Thyroid gland (tissue), 4 donors: Measurements from ENCODE around the gene SVIL. TPM values are rescaled to one million over a fixed set of nuclear protein-coding genes. Genes with fewer than 3 reads are reported as not detected.
"Not testable (repeated sequence)": the region's sequence is repeated elsewhere in the genome, so short reads cannot be mapped to it uniquely, and the experiment has no call there.

Experiments
- DNase-seq, 2 donors: peaks; one replicate each; pipeline ENCODE4 v3.0.0-alpha.2; 2019
- H3K27ac ChIP-seq, 3 donors: fragments of 200-600 bp; sonication (generic); 1 replicate in 2 of 3; 2 replicates in 1 of 3; pipeline ENCODE4 v1.5.1; 2016 to 2019; ENCODE audit warnings: mild to moderate bottlenecking in 1 of 3, moderate library complexity in 1 of 3
- H3K27me3 ChIP-seq: fragments of 200-600 bp; sonication (generic); one replicate; pipeline ENCODE4 v1.5.1; 2019
- H3K36me3 ChIP-seq, 2 donors: fragments of 200-600 bp; sonication (generic); one replicate each; pipeline ENCODE4 v1.5.1; 2016 to 2019
- H3K4me1 ChIP-seq, 2 donors: fragments of 200-600 bp; sonication (generic); one replicate each; pipeline ENCODE4 v1.5.1; 2017 to 2019
- H3K4me3 ChIP-seq, 3 donors: fragments of 200-600 bp; sonication (generic); replicated peaks in 1 of 3; 1 replicate in 2 of 3; 2 replicates in 1 of 3; pipeline ENCODE4 v1.5.1; 2016; ENCODE audit warnings: mild to moderate bottlenecking in 1 of 3
- H3K9me3 ChIP-seq: fragments of 200-600 bp; sonication (generic); one replicate; pipeline ENCODE4 v1.5.1; 2017
- POLR2A ChIP-seq, 2 donors: fragments of 450-650 bp; IDR thresholded peaks; one replicate each; pipeline ENCODE4 v1.6.1; 2017; ENCODE audit warnings: antibody characterized with exemption in 2 of 2, mild to moderate bottlenecking in 2 of 2, moderate library complexity in 1 of 2
- WGBS, 2 donors: methylation state at CpG; one replicate each; pipeline ENCODE4 v1.1.5; 2017; 5-methylcytosine and 5-hydroxymethylcytosine counted together
- intact Hi-C: fragments of 100-400 bp; cut with DNase I; formaldehyde crosslinking; loops from one replicate; pipeline ENCODE4 v1.15.1; 2023
- total RNA-seq, 4 donors: library from RNA; depleted of rRNA; stranded (reverse); fragments of >200 nt; gene quantifications; one replicate each; pipeline ENCODE4 v1.2.3, GENCODE V29; 2016
- TF ChIP-seq, protein P1 (sequence below), 6 experiments: fragments of 200-600 bp in 3 of 6; fragments of 450-650 bp in 3 of 6; sonication (generic) in 3 of 6; IDR thresholded peaks; one replicate each; pipeline ENCODE4 v1.5.1; 2016 to 2019; ENCODE audit warnings: antibody characterized with exemption in 6 of 6, mild to moderate bottlenecking in 2 of 6, inconsistent platforms in 1 of 6, moderate library complexity in 1 of 6

Gene SVIL
- total RNA-seq, 4 donors from 2014 or later: 59.9 to 211 (median 134) TPM

- Histone ChIP-seq H3K27me3 (no peaks in the 10 kb centered on the region), H3K4me3 (no peak overlapping the region), H3K9me3 (no peaks in the 10 kb centered on the region), H3K4me1 (no peaks in the 10 kb centered on the region), H3K36me3 (peaks cover 3 to 7% of the 10 kb centered on the region in 2 donors), H3K27ac (no peak overlapping the region)
- WGBS, 2 donors: 93 to 95% methylated on average over 8 of the region's 8 CpGs
- TF ChIP-seq, protein P1, sequence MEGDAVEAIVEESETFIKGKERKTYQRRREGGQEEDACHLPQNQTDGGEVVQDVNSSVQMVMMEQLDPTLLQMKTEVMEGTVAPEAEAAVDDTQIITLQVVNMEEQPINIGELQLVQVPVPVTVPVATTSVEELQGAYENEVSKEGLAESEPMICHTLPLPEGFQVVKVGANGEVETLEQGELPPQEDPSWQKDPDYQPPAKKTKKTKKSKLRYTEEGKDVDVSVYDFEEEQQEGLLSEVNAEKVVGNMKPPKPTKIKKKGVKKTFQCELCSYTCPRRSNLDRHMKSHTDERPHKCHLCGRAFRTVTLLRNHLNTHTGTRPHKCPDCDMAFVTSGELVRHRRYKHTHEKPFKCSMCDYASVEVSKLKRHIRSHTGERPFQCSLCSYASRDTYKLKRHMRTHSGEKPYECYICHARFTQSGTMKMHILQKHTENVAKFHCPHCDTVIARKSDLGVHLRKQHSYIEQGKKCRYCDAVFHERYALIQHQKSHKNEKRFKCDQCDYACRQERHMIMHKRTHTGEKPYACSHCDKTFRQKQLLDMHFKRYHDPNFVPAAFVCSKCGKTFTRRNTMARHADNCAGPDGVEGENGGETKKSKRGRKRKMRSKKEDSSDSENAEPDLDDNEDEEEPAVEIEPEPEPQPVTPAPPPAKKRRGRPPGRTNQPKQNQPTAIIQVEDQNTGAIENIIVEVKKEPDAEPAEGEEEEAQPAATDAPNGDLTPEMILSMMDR (IDR thresholded peaks at IDR 0.05): no peak
- TF ChIP-seq POLR2A (IDR thresholded peaks at IDR 0.05): no peak
- intact Hi-C loops: loop anchor here (5.0 kb wide), 1 partner anchor 65 kb away; no protein-coding TSS in a partner anchor
- no peak for DNase-seq
Observed at GRCh38 chr10:29452546-29452945, 182.2 kb downstream of the SVIL start.

GRCh38 chr10:29451946-29452345, 182.8 kb downstream of the SVIL start:
- intact Hi-C loops: loop anchor here (5.0 kb wide), 1 partner anchor 65 kb away; no protein-coding TSS in a partner anchor
- no peaks in the 10 kb centered on the region for H3K4me1 ChIP-seq
- no peaks in the 10 kb centered on the region for H3K27me3 ChIP-seq
- TF ChIP-seq POLR2A (IDR thresholded peaks at IDR 0.05): no peak
- TF ChIP-seq, protein P1 (IDR thresholded peaks at IDR 0.05): no peak
- WGBS, 2 donors: 66 to 77% methylated on average over 4 of the region's 4 CpGs
- no peaks in the 10 kb centered on the region for H3K9me3 ChIP-seq
- no peak overlapping the region for H3K4me3 ChIP-seq
- no peak overlapping the region for H3K27ac ChIP-seq
- DNase-seq: no peak
- peaks cover 0 to 6% of the 10 kb centered on the region in 2 donors for H3K36me3 ChIP-seq

DNA sequence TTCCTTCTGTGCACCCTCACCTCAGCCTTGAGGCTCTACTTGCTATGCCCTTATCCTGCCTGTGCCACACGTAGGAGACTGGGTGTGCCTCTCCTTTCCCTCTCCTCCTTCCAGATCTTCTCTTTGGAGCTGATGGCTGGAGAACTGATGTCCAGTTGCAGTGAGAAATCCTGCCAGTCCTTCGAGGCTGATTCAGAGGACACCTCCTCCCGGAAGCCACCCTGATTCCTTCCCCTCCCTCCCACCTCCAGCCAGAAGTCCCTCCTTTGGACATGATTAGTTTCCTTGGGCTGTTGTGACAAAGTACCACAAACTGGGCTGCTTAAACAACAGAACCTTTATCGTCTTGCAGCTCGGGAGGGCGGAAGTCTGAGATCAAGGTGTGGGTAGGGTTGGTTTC, 184.4 kb downstream of the SVIL start:
- intact Hi-C loops: loop anchor here (5.0 kb wide), 1 partner anchor 63 kb away; no protein-coding TSS in a partner anchor

DNA sequence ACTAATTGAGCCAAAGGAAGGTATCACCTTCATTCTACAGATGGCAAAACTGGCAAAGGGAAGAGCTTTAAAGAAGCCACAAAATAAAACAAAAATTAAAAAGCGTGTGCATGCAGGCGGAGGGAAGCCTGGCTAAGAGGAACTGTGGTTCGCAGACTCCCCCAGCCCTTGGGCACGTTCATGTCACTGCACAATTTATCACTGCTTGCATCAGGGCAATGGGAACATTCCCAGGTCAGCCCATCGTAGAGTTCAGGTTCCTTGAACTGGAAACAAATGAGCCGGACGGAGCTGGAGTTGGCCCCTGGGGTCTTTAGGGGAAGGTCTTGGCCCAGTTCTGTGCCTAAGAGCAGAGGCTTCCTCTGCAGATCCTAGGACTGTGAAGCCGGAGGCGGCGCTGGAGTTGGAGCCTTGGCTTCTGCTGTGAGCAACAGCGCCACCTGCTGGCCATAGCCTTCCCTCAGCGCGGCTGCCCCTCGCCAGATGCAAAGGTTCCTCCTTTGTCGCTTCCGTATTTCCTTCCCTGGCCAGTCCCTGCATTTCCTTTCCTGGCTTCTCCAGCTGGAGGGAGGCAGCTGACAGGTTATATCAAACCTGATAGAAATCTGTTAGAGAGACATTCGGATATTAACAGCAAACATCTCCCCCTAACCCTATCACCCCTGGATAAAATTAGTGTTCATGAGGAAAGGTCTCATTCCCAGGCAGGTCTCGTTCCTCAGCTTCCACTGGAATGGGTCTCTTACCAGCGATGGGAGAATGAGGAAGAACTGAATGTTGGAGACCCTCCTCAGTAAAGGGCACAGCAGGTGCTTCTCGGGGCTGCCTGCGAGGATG, 185.8 kb downstream of the SVIL start:
- not testable (repeated sequence) for H3K27me3 ChIP-seq, H3K27ac ChIP-seq, H3K9me3 ChIP-seq, H3K4me3 ChIP-seq, H3K36me3 ChIP-seq, H3K4me1 ChIP-seq
- 35 to 47% methylated on average over 15 to 21 of the region's 21 CpGs for WGBS, 2 donors
- intact Hi-C loops: loop anchor here (5.0 kb wide), 1 partner anchor 72 kb away; no protein-coding TSS in a partner anchor
- DNase-seq: peak; percentile 82 to 85
- TF ChIP-seq, protein P1 (IDR thresholded peaks at IDR 0.05): peak; percentile 49 to 90 (median 69)

More for the DNA sequence above, 184.4 kb downstream of the SVIL start:
- Histone ChIP-seq H3K4me3 (no peak overlapping the region), H3K4me1 (no peaks in the 10 kb centered on the region), H3K36me3 (no peaks in the 10 kb centered on the region), H3K27me3 (no peaks in the 10 kb centered on the region), H3K27ac (no peak overlapping the region), H3K9me3 (no peaks in the 10 kb centered on the region)
- no peak for DNase-seq
- TF ChIP-seq, protein P1 (IDR thresholded peaks at IDR 0.05): no peak
- TF ChIP-seq POLR2A (IDR thresholded peaks at IDR 0.05): no peak
- 94 to 97% methylated on average over 6 of the region's 6 CpGs for WGBS, 2 donors

- H3K27me3 ChIP-seq: no peaks in the 10 kb centered on the region
- no peaks in the 10 kb centered on the region for H3K4me1 ChIP-seq
- TF ChIP-seq, protein P1 (IDR thresholded peaks at IDR 0.05): no peak
- no peak for TF ChIP-seq POLR2A (IDR thresholded peaks at IDR 0.05)
- intact Hi-C loops: loop anchor here (5.0 kb wide), 1 partner anchor 71 kb away; no protein-coding TSS in a partner anchor
- H3K4me3 ChIP-seq: no peak overlapping the region
- H3K36me3 ChIP-seq: no peaks in the 10 kb centered on the region
- WGBS, 2 donors: 84 to 86% methylated on average over 5 to 7 of the region's 7 CpGs
- no peak for DNase-seq
- H3K27ac ChIP-seq: no peak overlapping the region
- H3K9me3 ChIP-seq: no peaks in the 10 kb centered on the region
Observed at GRCh38 chr10:29448125-29448524, 186.6 kb downstream of the SVIL start.
